ENCODE results near the gene SH3GLB1. TPM values are rescaled to one million over a fixed set of nuclear protein-coding genes. Genes with fewer than 3 reads are reported as not detected.

Gene SH3GLB1
- total and polyA plus RNA-seq, 2 of the 4 experiments (the other 2 are of a cell fraction): 22.2 to 36.5 TPM

GRCh38 chr1:86787621-86788020 lies 83.2 kb downstream of the SH3GLB1 start:
- no peak overlapping the region for H3K56ac ChIP-seq (ENCODE audit: extremely low read depth, insufficient read depth, low read length)
- no peak for DNase-seq
- H2AK5ac ChIP-seq (ENCODE audit: low read depth, low read length): no peak overlapping the region
- intact Hi-C loops (cut with micrococcal nuclease): no loop called here
- H2BK15ac ChIP-seq (ENCODE audit: low read depth, low read length): no peak overlapping the region
- H3K4me2 ChIP-seq (ENCODE audit: low read depth, low read length): no peak overlapping the region
- no peaks in the 10 kb centered on the region for H3K36me3 ChIP-seq (ENCODE audit: control insufficient read depth, insufficient read depth, low read length)
- in situ Hi-C loops (cut with MboI; ENCODE audit: low sequenced_read_pairs): no loop called here
- H2BK5ac ChIP-seq (ENCODE audit: low read depth, low read length, poor library complexity, severe bottlenecking): no peak overlapping the region
- no TSS peak for BruUV-seq (replicated peaks)
- no peaks in the 10 kb centered on the region for H3K27me3 ChIP-seq (ENCODE audit: control insufficient read depth, insufficient read depth, low read length)
- no peak overlapping the region for H3K27ac ChIP-seq (ENCODE audit: insufficient read depth, low read length)
- H3K9me3 ChIP-seq (ENCODE audit: control insufficient read depth, insufficient read depth, low read length): no peaks in the 10 kb centered on the region
- H4K8ac ChIP-seq (ENCODE audit: low read depth in 2 of 2, low read length in 2 of 2): no peak overlapping the region; a peak in 1 of 4 replicates
- H2BK20ac ChIP-seq (ENCODE audit: low read depth, low read length): no peak overlapping the region
- no peak overlapping the region for H3K14ac ChIP-seq (replicated peaks; ENCODE audit: low read depth, low read length)
- H3K23ac ChIP-seq (ENCODE audit: low read depth, low read length): no peak overlapping the region
- no peak overlapping the region for H3K9ac ChIP-seq (ENCODE audit: low read depth, low read length)
- H4K20me1 ChIP-seq (ENCODE audit: insufficient read depth, low read length): no peaks in the 10 kb centered on the region
- ChIA-PET CTCF (no interaction called here), POLR2A (ENCODE audit: unreplicated experiment) (no interaction called here)
- no peak overlapping the region for H3K4me3 ChIP-seq (ENCODE audit: insufficient read depth, low read depth, low read length)
- H3K4ac ChIP-seq (ENCODE audit: low read depth, low read length): no peak overlapping the region
- peaks cover 3% of the 10 kb centered on the region for H3K4me1 ChIP-seq (ENCODE audit: control insufficient read depth, insufficient read depth, low read length)
- dilution Hi-C loops (cut with HindIII; ENCODE audit: low sequenced_read_pairs, unreplicated experiment): no loop called here
- peaks cover 8% of the 10 kb centered on the region for H3K9me1 ChIP-seq (ENCODE audit: insufficient read depth, low read length)
- H2BK120ac ChIP-seq (ENCODE audit: low read depth, low read length): no peak overlapping the region; the same call in 1 of the 2 replicates
- H2AFZ ChIP-seq (replicated peaks; ENCODE audit: low read length, poor library complexity): no peak overlapping the region
- H2AK9ac ChIP-seq (replicated peaks; ENCODE audit: low read depth, low read length, poor library complexity): no peak overlapping the region
- no peaks in the 10 kb centered on the region for H3K79me1 ChIP-seq (ENCODE audit: low read depth in 1 of 2, low read length in 2 of 2)
- TF ChIP-seq, protein P1, sequence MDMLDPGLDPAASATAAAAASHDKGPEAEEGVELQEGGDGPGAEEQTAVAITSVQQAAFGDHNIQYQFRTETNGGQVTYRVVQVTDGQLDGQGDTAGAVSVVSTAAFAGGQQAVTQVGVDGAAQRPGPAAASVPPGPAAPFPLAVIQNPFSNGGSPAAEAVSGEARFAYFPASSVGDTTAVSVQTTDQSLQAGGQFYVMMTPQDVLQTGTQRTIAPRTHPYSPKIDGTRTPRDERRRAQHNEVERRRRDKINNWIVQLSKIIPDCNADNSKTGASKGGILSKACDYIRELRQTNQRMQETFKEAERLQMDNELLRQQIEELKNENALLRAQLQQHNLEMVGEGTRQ (IDR thresholded peaks at IDR 0.05; ENCODE audit: low read depth, low read length): no peak
- TF ChIP-seq RAD21 (IDR thresholded peaks at IDR 0.05; ENCODE audit: low read length): no peak
- no peak for TF ChIP-seq CHD1 (IDR thresholded peaks at IDR 0.05; ENCODE audit: low read depth, low read length)
- no peak for TF ChIP-seq ELK1 (IDR thresholded peaks at IDR 0.05; ENCODE audit: borderline replicate concordance, low read depth, low read length)
- TF ChIP-seq NFE2L2 (IDR thresholded peaks at IDR 0.05; ENCODE audit: low read depth, low read length): no peak
- no peak overlapping the region for H4K5ac ChIP-seq (ENCODE audit: low read depth, low read length)
- no peak overlapping the region for H3K18ac ChIP-seq (ENCODE audit: low read depth, low read length)
- H4K91ac ChIP-seq (ENCODE audit: insufficient read depth, low read depth, low read length): no peak overlapping the region
- no peak for ATAC-seq (ENCODE audit: low read depth)
